ENCODE measurements around the gene GFOD2.

DNA sequence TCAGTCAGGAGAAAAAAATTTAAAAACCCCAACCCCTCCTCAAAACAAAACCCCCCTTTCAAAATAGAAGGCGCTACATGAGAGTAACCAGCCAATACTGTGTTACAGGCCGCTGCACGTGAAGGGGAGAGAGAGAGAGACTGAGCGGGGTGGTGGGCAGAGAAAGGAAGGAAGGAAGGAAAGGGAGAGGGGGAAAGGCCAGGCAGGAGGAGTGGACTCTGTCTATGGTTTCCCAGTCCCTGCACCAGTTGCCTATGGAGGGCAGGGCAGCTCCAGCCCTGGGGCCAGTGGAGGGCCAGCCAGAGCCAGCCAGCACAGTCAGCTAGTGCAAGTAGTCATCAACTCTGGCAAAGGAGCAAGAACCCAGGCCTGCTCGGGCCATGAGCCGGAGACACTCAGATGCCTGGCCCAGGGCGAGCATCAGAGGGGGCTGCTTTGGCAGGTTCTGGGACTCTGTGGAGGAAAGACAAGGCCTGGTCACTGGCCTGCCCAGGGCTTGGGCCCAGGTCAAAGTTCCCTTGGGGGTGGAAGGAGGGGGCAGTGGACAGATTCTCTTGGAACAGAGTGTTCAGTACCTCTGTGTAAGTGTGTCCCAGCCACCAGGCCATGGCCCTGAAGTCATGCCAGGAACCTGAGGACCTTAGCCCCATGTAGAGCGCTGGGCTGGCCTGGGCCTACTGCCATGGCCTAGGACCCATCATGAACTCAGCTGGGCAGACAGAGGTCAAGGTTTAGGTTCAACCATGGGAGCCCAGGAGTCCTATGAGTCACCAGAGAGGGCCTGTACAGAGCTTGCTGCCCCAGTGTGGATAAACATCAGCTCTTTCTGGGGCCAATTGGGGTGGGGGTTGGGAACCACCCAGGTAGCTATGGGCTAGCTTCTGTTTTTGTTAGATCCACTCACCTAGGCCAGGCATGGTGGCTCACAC lies 7.3 kb upstream of the GFOD2 start:
- TF ChIP-seq GATA2 (IDR thresholded peaks at IDR 0.05; ENCODE audit: low read depth, low read length) (no peak), GATA3 (IDR thresholded peaks at IDR 0.05; ENCODE audit: low read depth, low read length) (no peak)
